RCC 7860 (cell line): Measurements from ENCODE around the gene NAV3.

Experiments
- DNase-seq: peaks from one replicate; pipeline ENCODE4 v3.0.0-alpha.2; 2015; ENCODE audit warnings: low spot score
- FAIRE-seq: peaks from 2 replicates; lab custom pipeline; 2012; peaks lifted over from hg19 to GRCh38; lab: Jason Lieb, UNC

The NAV3 gene

GRCh38 chr12:77830583-77831351 lies at the start of gene NAV3:
TSS of gene NAV3 (plus strand) at chr12:77830894. CDS start at chr12:77831462, 568 bp downstream.
- FAIRE-seq (no peak), DNase-seq (no peak)

- FAIRE-seq, result no peak
- DNase-seq, result no peak
Observed at GRCh38 chr12:77782034-77782433, 48.7 kb upstream of the NAV3 start.

- no peak for FAIRE-seq
- no peak for DNase-seq
Observed at GRCh38 chr12:77782766-77783165, 47.9 kb upstream of the NAV3 start.

GRCh38 chr12:77785211-77785610 lies 45.5 kb upstream of the NAV3 start:
- no peak for FAIRE-seq
- DNase-seq, result no peak

GRCh38 chr12:77786675-77787074 lies 44.0 kb upstream of the NAV3 start:
- no peak for FAIRE-seq
- no peak for DNase-seq

- no peak for DNase-seq
- no peak for FAIRE-seq
Observed at GRCh38 chr12:77788231-77789168, 42.2 kb upstream of the NAV3 start.

GRCh38 chr12:77795699-77796098 lies 35.0 kb upstream of the NAV3 start:
- FAIRE-seq, result no peak
- no peak for DNase-seq

- DNase-seq (no peak), FAIRE-seq (no peak)
Observed at GRCh38 chr12:77796775-77797174, 33.9 kb upstream of the NAV3 start.

GRCh38 chr12:77800501-77800900 lies 30.2 kb upstream of the NAV3 start:
- no peak for FAIRE-seq

GRCh38 chr12:77808534-77808933 lies 22.2 kb upstream of the NAV3 start:
- no peak for FAIRE-seq
- no peak for DNase-seq

More at GRCh38 chr12:77800501-77800900, 30.2 kb upstream of the NAV3 start:
- DNase-seq, result no peak

- DNase-seq (no peak), FAIRE-seq (no peak)
Observed at GRCh38 chr12:77813558-77813957, 17.1 kb upstream of the NAV3 start.

GRCh38 chr12:77814386-77814785 lies 16.3 kb upstream of the NAV3 start:
- DNase-seq (no peak), FAIRE-seq (no peak)

GRCh38 chr12:77816196-77816595 lies 14.5 kb upstream of the NAV3 start:
- no peak for DNase-seq
- FAIRE-seq, result no peak

- no peak for DNase-seq
- no peak for FAIRE-seq
Observed at GRCh38 chr12:77817276-77817675, 13.4 kb upstream of the NAV3 start.

GRCh38 chr12:77818351-77818750 lies 12.3 kb upstream of the NAV3 start:
- no peak for FAIRE-seq

GRCh38 chr12:77821699-77822203 lies 8.9 kb upstream of the NAV3 start:
- FAIRE-seq, result no peak
- DNase-seq, result no peak

More at GRCh38 chr12:77818351-77818750, 12.3 kb upstream of the NAV3 start:
- no peak for DNase-seq

- DNase-seq, result no peak
- FAIRE-seq, result no peak
Observed at GRCh38 chr12:77833329-77833728, 2.6 kb downstream of the NAV3 start.

GRCh38 chr12:77834618-77835017 lies 3.9 kb downstream of the NAV3 start:
- FAIRE-seq, result no peak

GRCh38 chr12:77835969-77836368 lies 5.3 kb downstream of the NAV3 start:
- FAIRE-seq, result no peak
- no peak for DNase-seq

More at GRCh38 chr12:77834618-77835017, 3.9 kb downstream of the NAV3 start:
- no peak for DNase-seq

GRCh38 chr12:77837876-77838291 lies 7.2 kb downstream of the NAV3 start:
- DNase-seq (no peak), FAIRE-seq (no peak)

- DNase-seq (no peak), FAIRE-seq (no peak)
Observed at GRCh38 chr12:77841521-77841920, 10.8 kb downstream of the NAV3 start.
